ENCODE data around the gene ALCAM.

Gene ALCAM

DNA sequence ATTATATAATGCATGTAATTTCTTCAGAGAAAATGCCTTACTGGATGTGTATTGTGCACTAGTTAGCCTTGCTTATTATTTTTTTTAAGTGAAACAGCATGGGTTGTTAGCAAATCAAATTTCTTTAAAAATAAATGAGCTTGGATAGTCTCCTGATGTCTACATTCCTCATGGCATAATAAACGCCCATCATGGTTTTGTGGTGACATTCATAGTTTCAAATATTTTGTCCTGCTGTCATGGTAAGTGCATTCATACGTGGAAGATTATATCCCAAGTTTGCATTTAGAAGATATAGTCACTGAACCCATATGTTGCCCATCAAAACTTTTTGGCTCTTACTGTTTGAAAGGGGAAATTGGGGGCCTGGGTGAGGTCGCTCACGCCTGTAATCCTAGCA, 130.7 kb downstream of the ALCAM start:
- DNase-seq: no peak

DNA sequence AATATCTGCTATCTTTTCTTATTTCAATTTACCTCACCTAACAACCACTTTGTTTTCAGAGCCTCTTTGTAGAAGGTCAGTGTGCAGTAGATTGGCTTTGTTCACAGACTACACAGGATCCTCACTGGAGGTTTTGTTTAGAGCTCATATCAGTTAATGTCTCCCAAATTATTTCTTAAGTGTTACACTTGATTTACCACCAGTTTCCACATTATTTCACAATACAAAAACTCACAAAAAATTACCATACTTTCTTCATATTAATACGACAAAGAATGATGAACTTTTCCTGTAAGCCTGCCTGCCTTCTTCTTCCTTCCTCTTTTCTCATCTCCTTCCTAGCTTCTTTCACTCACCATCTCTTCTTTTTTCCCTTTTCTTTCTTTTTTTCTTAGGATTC, 133.3 kb downstream of the ALCAM start:
- no peak for DNase-seq

DNA sequence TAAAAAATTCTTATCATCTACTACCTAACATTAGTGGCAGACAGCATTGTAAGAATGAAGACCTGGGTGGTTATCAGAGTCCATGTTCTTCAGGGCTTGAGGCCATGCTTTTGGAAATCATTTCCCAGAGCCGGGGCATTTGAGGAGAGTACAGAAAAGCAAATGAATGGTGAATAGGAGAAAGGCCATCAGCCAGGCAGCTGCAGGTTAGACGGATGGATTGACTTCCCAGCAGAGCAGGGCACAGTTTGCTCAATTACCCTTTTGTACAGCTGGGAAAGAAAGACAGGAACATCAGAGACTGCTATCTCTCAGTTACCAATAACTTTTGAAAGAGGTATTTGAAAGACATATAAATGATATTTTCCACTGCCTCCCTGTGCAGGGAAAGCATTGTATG, 135.6 kb downstream of the ALCAM start:
- no peak for DNase-seq

DNA sequence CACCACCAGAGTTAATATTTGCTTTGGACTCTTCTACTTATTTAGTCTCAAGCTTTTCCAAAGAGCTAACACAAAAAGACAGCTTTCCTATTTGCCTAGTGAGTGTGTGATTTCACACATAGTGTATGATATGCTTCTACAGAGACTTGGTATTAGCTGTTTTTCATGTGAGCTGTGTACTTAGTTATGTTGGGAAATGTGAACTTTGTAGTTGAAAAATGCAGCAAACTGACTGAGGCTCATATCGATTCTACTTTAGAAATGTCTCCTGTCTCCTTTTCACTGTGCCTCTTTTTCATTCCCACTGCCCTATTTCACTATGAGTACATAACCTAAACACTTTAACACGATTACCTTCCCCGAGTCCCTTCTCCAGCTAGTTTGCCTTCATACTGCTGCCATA, 136.5 kb downstream of the ALCAM start:
- DNase-seq: no peak

DNA sequence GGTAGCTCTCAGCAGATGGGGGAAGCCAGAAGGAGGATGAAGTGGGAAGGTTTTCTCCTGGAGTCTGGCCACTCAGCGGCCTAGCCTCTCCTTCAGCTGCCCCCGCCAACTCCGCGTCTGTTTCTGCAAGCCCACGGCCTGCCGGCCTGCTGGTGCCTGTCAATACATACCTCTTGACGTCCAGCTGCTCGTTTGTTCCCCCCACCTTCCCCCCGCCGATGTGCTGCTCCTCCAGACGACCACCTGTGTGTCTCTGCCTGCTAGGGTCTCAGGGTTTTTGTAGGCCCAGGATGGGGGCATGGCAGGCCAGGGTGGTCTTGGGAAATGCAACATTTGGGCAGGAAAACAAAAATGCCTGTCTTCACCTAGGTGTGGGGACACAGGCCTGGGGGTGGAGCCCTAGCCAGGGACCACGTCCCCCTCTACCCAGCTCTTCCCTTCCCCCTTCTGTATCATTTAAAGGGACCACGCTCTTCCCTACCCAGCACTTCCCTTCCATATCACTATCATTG, 137.8 kb downstream of the ALCAM start:
- DNase-seq: no peak

DNA sequence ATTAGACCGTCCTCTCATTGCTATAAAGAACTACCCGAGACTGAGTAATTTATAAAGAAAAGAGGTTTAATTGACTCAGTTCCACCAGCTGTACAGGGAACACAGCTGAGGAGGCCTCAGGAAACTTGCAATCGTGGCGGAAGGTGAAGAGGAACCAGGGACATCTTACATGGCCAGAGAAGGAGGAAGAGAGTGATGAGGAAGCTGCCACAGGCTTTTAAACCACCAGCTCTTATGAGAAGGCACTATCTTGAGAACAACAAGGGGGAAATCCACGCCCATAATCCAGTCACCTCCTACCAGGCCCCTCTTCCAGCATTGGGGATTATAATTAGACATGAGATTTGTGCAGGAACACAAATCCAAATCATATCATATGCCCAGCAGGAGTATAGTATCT, 138.5 kb downstream of the ALCAM start:
- DNase-seq: no peak

DNA sequence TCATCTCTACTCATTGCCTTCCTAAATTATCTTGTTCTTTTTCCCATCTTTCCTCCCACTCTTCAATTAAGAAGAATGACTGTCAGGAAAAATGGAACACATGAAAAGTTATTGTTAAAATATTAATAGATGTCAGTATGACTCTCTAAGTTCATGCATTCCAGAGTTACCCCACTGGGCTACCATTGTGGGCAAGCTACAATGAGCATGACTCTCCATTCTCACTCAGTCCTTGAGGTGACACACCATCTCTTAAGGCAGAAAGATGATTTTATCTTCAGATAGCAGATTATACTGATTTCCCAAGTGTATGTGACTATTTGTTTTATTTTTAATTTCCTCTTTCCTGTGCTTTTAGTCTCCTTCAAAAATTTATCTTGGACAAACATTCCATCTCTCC, 144.3 kb downstream of the ALCAM start:
- no peak for DNase-seq

DNA sequence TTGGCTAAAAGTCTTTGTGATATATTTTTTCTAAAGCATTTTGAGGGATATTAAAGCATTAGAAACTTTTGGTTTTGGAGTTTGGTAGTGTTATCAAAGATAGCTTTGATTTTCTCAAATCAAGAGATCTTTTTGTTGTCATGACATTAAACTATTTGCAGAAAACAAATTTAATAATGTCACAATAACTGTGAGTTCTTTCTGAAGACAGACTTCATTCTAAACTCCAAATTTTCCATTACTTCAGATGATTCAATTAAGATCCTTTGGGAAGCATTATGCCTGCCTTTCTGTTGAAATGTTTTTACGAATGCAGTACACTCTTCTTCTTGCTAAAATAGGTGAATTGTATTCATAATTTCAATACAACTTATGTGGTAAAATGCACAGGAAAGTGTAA, 145.4 kb downstream of the ALCAM start:
- no peak for DNase-seq

DNA sequence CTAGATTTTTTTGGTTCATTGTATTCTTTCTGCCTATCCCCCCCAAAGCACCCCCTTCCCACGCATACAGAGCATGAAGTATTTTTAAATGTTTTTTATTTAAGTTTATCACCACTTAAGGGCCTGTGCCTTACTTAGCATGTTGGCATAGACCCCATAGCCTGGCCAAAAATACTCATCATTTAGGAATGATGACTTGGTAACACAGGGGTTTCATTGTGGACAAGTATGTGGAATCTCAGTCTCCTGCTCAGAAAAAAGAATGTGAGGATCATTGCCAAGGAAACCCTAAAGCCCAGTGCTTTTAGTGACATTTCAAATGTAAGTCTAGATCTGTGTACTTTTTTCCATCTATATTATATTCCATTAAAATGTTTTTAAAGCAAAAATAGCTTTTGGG, 146.3 kb downstream of the ALCAM start:
- DNase-seq: no peak

DNA sequence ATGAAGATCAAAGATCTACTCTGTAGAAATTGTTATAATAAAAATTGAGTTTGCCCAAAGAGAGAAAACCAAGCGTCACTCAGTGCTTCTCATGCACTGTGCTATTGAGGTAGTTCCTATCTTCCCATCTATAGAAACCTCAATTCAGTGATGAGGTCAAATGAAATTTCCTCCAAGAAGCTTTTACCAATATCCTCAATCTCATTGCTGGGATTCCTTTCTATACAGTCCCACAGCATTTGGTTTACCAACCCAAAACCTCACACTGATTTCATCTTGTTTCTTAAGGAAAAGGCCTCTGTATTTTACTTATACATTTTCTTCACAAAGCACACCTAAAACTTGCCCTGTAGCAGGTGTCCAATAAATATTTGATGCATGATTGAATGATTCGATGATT, 147.2 kb downstream of the ALCAM start:
- no peak for DNase-seq

DNA sequence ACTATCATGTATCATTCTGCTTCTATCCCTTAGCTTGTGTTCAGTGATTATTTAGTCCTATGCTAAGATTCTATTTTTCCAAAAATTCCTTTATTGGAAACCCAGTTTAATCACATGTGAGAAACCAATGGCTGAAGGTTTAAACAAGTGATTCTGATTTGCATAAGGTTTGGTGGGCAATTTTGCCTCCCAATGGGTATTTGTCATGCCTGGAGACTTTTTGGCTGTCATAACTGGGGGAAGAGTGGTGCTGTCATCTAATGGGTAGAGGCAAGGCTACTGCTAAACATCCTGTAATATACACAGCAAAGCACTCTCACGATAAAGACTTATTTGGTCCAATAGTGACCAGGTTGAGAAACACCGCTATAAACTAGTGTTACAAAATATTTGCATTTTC, 148.7 kb downstream of the ALCAM start:
- no peak for DNase-seq

DNA sequence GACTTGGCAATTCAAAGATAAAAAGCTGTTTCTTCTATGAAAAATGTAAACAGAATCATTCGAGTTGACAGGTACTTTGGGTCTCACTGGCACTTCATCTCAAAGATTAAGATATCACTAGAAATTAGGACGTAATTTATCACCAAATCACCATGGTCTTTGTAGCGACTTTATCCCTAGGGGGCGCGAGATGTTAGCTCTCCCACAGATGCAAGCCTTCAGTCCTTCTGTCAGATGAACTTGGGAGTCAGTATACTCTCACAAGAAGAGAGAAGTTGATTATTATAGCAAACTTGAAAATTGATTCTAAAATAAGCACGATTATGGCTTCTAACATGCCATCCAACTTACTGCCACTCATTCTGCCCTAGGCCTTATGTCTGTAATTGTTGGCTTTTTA, 150.3 kb downstream of the ALCAM start:
- DNase-seq: no peak

DNA sequence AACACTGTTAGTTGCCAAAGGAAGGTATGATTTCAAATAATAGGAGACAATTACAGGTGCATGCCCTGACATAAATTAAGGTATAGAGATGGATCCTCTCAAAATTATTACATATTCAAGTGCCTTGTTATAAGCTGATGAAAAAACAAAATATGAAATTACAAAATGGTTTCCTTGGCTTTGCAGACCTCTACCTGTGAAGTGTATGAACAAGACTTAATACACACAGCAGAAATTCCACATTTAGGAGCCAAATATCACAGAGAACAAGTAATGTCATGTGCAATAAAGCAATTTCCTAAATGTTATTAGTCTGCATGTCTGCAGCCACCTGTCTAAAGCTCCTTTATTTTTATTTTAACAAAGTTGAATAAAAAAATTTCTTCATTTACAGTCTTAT, 151.5 kb downstream of the ALCAM start:
- no peak for DNase-seq

DNA sequence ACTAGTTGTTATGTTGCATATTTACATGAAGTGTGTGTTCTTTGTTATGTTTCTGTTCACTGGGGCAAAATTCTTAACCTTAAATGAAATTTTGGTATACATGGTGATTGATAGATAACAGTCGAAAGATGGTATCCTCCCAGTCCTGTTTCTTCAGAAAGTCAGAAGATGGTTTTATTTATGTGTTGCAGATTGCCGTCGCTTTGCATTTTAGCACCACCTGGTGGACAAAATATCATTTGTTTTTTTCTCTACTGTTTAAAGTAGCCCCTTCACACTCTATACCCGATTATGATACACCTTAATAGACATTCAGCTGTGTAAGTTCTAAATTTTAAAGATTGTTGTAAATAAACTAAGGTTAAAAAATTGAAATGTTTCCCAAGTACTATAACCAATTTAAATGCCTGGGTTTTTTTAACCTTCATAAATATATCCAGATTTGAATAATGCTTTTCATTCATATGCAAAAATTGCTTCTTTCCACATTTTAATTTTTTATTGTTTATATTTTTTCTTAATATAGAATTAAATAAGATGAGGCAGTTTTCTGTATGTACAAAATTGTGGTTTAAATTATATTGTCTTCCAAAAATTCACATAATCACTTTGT, 152.2 kb downstream of the ALCAM start:
- DNase-seq: peak; percentile 17

DNA sequence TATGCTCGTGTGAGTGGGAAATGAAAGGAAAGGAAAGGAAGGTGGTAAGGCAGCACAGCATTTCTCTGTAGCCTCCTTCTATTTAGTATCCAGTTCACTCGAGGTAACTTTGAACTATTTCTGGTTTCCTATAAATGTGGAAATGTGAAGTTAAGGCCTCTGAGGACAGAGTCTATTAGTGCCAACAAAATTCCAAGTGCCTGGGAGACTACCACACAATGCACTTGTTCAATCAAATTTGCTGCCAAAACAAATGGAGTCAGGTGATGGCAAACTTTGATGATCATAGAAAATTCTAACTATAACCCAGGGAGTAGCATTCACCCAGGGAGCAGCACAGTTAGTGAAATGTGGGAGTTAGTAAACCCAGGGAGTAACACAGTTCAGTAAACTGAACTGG, 155.1 kb downstream of the ALCAM start:
- no peak for DNase-seq

DNA sequence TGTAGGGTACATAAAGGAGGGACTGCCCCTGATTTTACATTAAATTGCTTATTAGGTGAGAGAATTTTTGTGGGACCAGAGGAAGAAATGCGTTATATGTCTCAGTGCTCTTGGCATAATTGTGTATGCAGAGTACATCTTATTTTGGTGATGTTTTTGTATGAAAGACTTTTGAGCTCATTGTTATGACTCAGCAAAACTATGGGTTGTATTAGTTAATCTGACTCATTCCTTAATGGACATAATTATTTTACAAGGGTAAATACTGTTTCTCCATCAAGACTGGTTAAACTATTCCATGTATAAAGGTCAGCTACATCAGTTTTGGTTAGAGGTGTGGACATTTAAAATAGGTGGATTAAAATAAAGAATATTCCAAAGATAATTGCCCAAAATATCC, 156.8 kb downstream of the ALCAM start:
- no peak for DNase-seq

DNA sequence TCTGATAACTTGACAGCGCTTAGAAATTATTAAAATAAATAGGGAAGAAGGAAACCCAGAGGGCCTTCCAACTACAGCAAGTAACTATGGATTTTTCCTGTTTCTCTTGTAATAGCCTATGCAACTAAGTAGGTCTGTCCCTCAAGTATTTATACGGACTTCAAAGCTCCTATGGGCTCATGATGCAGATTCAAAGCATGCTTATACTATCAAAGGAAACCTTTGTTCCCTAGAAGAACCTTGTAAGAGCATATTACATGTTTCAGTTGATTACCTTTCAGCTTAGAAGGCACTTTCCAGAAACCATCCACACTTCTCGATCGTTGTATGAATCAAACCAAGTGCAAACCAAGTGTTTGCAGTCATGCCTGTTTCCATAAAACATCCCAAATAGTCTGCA, 158.8 kb downstream of the ALCAM start:
- DNase-seq: no peak

DNA sequence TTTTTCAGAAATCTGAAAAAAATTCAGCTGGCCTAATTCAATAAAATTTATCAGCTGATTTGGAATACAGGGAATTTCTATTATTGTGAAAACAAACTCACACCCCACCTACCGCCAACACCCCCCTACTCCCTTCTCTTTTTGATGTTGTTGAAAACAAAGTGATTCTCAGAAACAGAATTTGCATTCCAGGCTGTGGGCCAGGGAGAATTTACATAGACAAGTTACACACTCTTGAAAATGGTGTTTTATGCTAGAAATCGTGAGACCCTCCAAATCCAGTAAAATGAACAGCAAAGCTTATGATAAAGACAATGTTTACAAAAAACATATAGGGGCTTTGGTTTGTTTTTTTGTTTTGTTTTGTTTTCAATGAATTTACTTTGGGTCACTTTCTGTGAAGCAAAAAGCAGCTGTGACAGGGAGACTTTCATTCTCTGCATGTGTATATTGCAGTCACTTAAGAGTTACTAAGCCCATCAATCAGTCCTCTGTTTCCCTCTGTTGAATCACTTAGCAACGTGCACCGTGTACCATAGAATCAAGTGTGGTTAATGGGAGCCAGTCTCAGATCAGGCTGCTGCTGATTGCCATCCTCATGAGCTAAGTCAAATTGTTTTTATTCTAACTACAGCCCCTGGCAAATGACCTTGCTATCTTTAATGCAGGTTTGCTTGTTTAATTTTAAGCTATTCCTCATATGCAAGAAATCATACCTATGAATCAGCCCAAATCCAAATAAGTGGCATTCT, 159.8 kb downstream of the ALCAM start:
- no peak for DNase-seq

DNA sequence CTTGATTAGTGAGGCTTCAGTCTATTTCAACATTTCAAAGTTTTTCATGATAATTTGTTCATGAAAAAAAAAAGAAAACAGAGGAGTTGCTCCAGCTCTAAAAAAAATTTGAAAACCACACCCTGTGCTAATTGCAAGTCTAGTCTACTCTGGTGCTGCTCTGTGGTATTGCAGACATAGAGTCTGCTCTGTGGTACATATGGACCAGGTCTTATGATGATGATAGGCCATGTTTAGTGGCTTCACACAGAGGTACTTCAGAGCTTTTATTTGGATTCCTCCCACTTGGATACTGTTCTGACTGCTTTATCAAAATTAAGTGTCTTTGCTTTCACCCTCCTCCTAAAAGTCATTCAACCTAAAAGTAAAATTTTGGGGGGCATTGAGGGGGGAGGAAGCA, 160.8 kb downstream of the ALCAM start:
- DNase-seq: no peak

DNA sequence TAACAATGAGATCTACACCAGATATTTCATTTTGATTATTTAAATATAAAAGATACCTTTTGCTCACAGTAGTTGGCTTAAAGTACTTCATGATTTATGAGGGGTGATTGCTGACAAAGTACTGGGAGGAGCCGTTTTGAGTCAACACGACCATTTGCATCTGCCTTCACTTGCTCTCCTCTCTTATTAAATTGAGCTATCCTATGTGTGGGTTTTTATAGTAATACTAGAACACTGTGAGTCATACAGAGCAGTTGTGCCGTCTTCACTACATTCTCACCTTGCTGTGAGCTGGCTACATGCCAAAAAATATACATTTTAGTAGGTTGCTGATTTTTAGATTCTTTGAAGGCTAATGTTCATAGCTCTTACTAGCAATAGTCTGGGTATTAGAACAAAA, 161.2 kb downstream of the ALCAM start:
- DNase-seq: no peak

DNA sequence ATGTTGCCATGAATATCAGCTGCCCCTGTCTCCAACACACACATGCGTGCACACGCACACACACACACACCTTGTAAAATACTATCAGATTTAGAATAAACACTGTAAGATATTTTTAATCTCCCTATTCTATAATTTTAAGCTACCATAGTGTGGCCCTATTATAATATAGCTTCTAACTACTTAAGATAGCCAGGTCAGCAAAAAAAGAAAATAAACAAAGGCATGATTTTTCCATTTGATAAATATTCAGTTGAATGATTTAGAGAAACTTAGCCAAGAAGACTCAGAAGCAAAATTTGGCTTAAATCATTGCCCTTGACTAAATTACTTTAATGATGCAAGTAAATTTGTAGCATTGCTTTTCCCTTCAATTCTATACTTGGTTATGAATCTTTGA, 162.2 kb downstream of the ALCAM start:
- DNase-seq: no peak

DNA sequence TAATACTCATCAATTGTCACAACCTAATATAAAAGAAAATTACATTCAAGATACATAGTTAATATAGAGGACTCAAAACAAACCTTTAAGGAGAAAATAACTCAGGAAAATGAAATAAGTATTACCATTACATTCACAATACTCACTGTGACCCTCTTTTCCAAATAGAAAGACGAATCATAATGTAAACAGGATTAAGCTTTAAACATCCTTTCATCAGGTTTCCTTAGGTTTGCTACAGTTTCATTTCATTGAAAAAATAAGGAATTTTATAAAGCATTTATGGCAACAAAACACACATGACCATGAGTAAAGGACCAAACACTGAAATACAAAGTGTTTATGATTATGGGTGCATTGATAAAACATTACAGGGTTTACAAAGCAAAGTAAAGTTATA, 162.7 kb downstream of the ALCAM start:
- no peak for DNase-seq

DNA sequence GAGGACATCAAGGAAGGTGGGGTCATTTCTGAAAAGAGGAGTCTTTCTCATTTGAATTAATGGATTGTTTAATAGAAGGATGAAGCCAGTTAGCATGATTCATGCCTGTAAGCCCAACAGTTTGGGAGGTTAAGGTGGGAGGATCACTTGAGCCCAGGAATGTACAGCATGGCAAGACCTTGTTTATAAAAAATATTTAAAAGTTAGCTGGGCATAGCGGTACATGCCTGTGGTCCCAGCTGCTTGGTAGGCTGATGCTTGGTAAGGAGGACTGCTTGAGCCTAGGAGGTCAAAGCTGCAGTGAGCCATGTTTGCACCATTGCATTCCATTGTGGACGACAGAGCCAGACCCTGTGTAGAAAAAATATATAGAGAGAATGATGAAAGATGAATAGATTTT, 165.5 kb downstream of the ALCAM start:
- DNase-seq: no peak

DNA sequence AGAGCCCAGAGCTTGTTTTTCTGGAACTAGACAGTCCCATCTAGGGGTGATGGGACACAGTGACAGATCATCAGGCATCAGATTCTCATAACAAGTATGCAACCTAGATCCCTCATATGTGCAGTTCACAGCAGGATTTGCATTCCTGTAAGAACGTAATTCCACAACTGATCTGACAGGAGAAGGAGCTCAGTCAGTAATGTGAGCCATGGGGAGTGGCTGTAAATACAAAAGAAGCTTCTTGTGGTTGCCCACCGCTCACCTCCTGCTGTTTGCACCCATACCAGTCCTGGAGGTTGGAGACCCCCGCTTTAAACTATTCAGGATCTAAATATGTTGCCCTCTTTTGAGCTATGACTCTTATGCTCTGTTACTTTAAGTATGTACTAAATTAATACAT, 167.3 kb downstream of the ALCAM start:
- no peak for DNase-seq

DNA sequence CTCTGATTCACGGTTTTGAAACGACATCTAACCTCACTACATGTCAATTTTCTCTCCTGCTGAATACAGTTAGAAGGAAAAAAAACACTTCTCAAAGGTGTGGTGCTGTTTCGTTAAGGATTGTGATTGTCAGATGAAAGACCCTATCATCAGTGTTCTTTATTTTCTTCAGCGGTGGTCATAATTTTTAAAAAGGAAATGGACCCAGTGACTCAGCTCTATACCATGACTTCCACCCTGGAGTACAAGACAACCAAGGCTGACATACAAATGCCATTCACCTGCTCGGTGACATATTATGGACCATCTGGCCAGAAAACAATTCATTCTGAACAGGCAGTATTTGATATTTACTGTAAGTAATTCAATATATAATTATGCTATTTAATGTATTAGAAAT, 167.8 kb downstream of the ALCAM start:
- DNase-seq: no peak

Data from NCI-H2107 (cell line).